ENCODE measurements around the gene FOXP4. TPM values are rescaled to one million over a fixed set of nuclear protein-coding genes. Genes with fewer than 3 reads are reported as not detected.

FOXP4 gene
- total RNA-seq, 4 donors from 2014 or later = 12.6 to 42.4 (median 23.7) TPM

GRCh38 chr6:41555326-41556300 is 9.4 kb downstream of the FOXP4 start:
- no peaks in the 10 kb centered on the region for H3K9me3 ChIP-seq

GRCh38 chr6:41557335-41557734 is 11.2 kb downstream of the FOXP4 start:
- WGBS, 2 donors = 96% methylated on average over 2 of the region's 2 CpGs
- H3K4me1 ChIP-seq = peaks cover 67 to 89% of the 10 kb centered on the region in 2 donors
- DNase-seq = no peak

More at GRCh38 chr6:41555326-41556300, 9.4 kb downstream of the FOXP4 start:
- no peak for DNase-seq
- TF ChIP-seq, protein P1, sequence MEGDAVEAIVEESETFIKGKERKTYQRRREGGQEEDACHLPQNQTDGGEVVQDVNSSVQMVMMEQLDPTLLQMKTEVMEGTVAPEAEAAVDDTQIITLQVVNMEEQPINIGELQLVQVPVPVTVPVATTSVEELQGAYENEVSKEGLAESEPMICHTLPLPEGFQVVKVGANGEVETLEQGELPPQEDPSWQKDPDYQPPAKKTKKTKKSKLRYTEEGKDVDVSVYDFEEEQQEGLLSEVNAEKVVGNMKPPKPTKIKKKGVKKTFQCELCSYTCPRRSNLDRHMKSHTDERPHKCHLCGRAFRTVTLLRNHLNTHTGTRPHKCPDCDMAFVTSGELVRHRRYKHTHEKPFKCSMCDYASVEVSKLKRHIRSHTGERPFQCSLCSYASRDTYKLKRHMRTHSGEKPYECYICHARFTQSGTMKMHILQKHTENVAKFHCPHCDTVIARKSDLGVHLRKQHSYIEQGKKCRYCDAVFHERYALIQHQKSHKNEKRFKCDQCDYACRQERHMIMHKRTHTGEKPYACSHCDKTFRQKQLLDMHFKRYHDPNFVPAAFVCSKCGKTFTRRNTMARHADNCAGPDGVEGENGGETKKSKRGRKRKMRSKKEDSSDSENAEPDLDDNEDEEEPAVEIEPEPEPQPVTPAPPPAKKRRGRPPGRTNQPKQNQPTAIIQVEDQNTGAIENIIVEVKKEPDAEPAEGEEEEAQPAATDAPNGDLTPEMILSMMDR (IDR thresholded peaks at IDR 0.05) = no peak
- no peak for TF ChIP-seq POLR2A (IDR thresholded peaks at IDR 0.05)
- Histone ChIP-seq H3K36me3 (no peaks in the 10 kb centered on the region), H3K27ac (peak overlapping the region in 1 of 3 donors; percentile 64), H3K4me3 (replicated peaks in 1 of 3) (no peak overlapping the region), H3K4me1 (peaks cover 71 to 86% of the 10 kb centered on the region in 2 donors), H3K27me3 (no peaks in the 10 kb centered on the region)
- WGBS, 2 donors = 87 to 92% methylated on average over 14 to 15 of the region's 15 CpGs
- intact Hi-C loops (cut with DNase I) = no loop called here

GRCh38 chr6:41558033-41558807 is 12.0 kb downstream of the FOXP4 start:
- H3K27ac ChIP-seq = peak overlapping the region; percentile 42 to 62 (median 59)
- 50 to 72% methylated on average over 3 to 4 of the region's 4 CpGs for WGBS, 2 donors
- peaks cover 68 to 89% of the 10 kb centered on the region in 2 donors for H3K4me1 ChIP-seq

More at GRCh38 chr6:41557335-41557734, 11.2 kb downstream of the FOXP4 start:
- Histone ChIP-seq H3K27ac (peak overlapping the region in 2 of 3 donors; percentile 41 to 64), H3K36me3 (no peaks in the 10 kb centered on the region), H3K4me3 (replicated peaks in 1 of 3) (no peak overlapping the region), H3K9me3 (no peaks in the 10 kb centered on the region), H3K27me3 (no peaks in the 10 kb centered on the region)
- intact Hi-C loops (cut with DNase I) = no loop called here
- no peak for TF ChIP-seq POLR2A (IDR thresholded peaks at IDR 0.05)
- TF ChIP-seq, protein P1 (IDR thresholded peaks at IDR 0.05) = no peak

GRCh38 chr6:41559655-41560427 is 13.7 kb downstream of the FOXP4 start:
- H3K9me3 ChIP-seq = no peaks in the 10 kb centered on the region
- no peak for TF ChIP-seq POLR2A (IDR thresholded peaks at IDR 0.05)
- TF ChIP-seq, protein P1 (IDR thresholded peaks at IDR 0.05) = no peak
- H3K27ac ChIP-seq = peak overlapping the region in 2 of 3 donors; percentile 42 to 59
- H3K4me3 ChIP-seq (replicated peaks in 1 of 3) = no peak overlapping the region
- no peaks in the 10 kb centered on the region for H3K36me3 ChIP-seq
- intact Hi-C loops (cut with DNase I) = no loop called here
- WGBS, 2 donors = 76 to 87% methylated on average over 6 to 7 of the region's 7 CpGs
- H3K4me1 ChIP-seq = peaks cover 64 to 75% of the 10 kb centered on the region in 2 donors
- peak in 1 of 2 donors; percentile 55 for DNase-seq
- H3K27me3 ChIP-seq = no peaks in the 10 kb centered on the region

More at GRCh38 chr6:41558033-41558807, 12.0 kb downstream of the FOXP4 start:
- TF ChIP-seq POLR2A (IDR thresholded peaks at IDR 0.05) = no peak
- TF ChIP-seq, protein P1 (IDR thresholded peaks at IDR 0.05) = no peak
- Histone ChIP-seq H3K9me3 (no peaks in the 10 kb centered on the region), H3K27me3 (no peaks in the 10 kb centered on the region), H3K36me3 (no peaks in the 10 kb centered on the region), H3K4me3 (replicated peaks in 1 of 3) (no peak overlapping the region)
- intact Hi-C loops (cut with DNase I) = no loop called here
- DNase-seq = no peak

All from thyroid gland (tissue), 4 donors.